Small intestine (tissue), 7 donors: ENCODE data around the gene LIPC. TPM values are rescaled to one million over a fixed set of nuclear protein-coding genes. Genes with fewer than 3 reads are reported as not detected.

Experiments
- DNase-seq, 2 donors: peaks; one replicate each; pipeline versions ENCODE4 v3.0.0 to v3.0.0-alpha.2; 2013
- FAIRE-seq: peaks from 2 replicates; lab custom pipeline; 2012; peaks lifted over from hg19 to GRCh38; lab: Jason Lieb, UNC
- H3K27ac ChIP-seq, 3 donors: one replicate each; pipeline ENCODE4 v1.5.1; 2013; ENCODE audit warnings: low read length in 2 of 3, mild to moderate bottlenecking in 2 of 3, control low read depth in 1 of 3, inconsistent platforms in 1 of 3, low read depth in 1 of 3, moderate library complexity in 1 of 3
- H3K27me3 ChIP-seq, 3 donors: one replicate each; pipeline ENCODE4 v1.6.1; 2013; ENCODE audit warnings: low read length in 3 of 3, inconsistent platforms in 1 of 3; ENCODE audit not compliant: control insufficient read depth in 3 of 3, insufficient read depth in 3 of 3
- H3K36me3 ChIP-seq, 3 donors: one replicate each; pipeline ENCODE4 v1.6.1; 2013; ENCODE audit warnings: low read length in 3 of 3, inconsistent platforms in 1 of 3, low read depth in 1 of 3, mild to moderate bottlenecking in 1 of 3, moderate library complexity in 1 of 3; ENCODE audit not compliant: control insufficient read depth in 3 of 3, insufficient read depth in 2 of 3
- H3K4me1 ChIP-seq, 3 donors: one replicate each; pipeline ENCODE4 v1.6.1; 2013; ENCODE audit warnings: low read length in 2 of 3, inconsistent platforms in 1 of 3, low read depth in 1 of 3, mild to moderate bottlenecking in 1 of 3, moderate library complexity in 1 of 3; ENCODE audit not compliant: control insufficient read depth in 3 of 3, insufficient read depth in 2 of 3
- H3K4me3 ChIP-seq, 3 donors: one replicate each; pipeline ENCODE4 v1.5.1; 2013; ENCODE audit warnings: low read length in 3 of 3, control low read depth in 1 of 3, inconsistent platforms in 1 of 3, low read depth in 1 of 3, mild to moderate bottlenecking in 1 of 3, moderate library complexity in 1 of 3
- H3K9me3 ChIP-seq, 2 donors: one replicate each; pipeline ENCODE4 v1.6.1; 2013; ENCODE audit warnings: low read depth in 1 of 2, low read length in 1 of 2; ENCODE audit not compliant: control insufficient read depth in 2 of 2, insufficient read depth in 1 of 2
- WGBS, 3 donors: extraction: QIAGEN DNeasy Blood & Tissue Kit; methylation state at CpG; one replicate each; pipeline ENCODE4 v1.1.7; 2013; 5-methylcytosine and 5-hydroxymethylcytosine counted together
- polyA plus RNA-seq, 4 donors: library from polyadenylated mRNA; stranded (reverse) in 3 of 4; unstranded in 1 of 4; fragments of 200-250 nt in 3 of 4; fragments of 120-200 nt in 1 of 4; gene quantifications; one replicate each; pipeline versions ENCODE4 v1.2.1 to v1.2.3, GENCODE V29; 2013
- donor health status: healthy with polysubstance abuse.
- donor health status: control.
- donor health status: control.
- donor health status: Bipolar disorder and iron deficiency.
- donor health status: healthy.

The LIPC gene
- polyA plus RNA-seq, 4 donors = 0.07 to 2.0 (median 1.2) TPM

DNA sequence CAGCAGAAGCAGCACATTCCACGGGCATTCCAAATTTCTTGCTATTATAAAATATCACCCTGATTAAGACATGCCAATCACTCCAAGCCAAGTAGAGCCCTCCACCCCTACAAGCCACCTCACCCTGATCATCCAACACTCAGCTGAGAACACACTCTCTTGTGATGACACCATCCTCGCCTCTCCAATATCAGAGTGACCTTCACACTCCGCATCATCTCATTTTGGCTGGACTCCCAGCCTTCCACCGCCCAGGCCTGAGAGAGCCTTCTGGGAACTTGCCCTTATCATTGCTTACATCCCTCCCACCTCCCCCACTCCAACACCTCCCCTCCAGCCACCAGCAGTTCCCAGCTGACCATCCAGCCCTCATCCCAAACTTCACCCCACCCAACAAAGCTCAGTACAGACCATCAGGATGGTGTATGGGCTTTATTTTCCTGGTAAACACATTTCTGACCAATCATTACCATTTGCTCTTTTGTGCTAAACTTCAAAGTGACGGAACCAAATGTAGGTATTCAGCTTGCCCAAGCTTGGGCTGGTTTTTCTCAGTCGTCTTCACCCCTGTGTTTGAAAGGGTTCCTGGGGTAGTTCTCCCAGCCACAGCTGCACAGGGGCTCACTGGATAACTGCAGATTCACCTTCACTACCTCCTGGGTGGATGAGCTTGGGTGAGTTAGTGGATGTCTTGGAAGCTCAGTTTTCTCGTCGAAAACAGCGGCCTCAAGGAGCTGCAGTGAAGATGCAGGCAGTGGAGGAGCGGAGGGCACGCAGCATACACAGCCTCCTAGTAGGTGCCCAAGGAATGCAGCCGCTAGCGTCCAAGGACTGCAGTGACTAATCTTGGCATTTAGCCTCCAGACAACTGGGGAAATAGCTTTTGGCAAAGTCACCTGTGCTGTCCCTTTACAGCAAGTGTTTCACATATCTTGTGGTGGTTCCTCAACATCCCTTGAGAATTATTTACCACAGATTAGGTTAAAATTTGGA, 115.1 kb downstream of the LIPC start:
- 59 to 77% (median 59%) methylated on average over 13 of the region's 13 CpGs for WGBS, 3 donors

DNA sequence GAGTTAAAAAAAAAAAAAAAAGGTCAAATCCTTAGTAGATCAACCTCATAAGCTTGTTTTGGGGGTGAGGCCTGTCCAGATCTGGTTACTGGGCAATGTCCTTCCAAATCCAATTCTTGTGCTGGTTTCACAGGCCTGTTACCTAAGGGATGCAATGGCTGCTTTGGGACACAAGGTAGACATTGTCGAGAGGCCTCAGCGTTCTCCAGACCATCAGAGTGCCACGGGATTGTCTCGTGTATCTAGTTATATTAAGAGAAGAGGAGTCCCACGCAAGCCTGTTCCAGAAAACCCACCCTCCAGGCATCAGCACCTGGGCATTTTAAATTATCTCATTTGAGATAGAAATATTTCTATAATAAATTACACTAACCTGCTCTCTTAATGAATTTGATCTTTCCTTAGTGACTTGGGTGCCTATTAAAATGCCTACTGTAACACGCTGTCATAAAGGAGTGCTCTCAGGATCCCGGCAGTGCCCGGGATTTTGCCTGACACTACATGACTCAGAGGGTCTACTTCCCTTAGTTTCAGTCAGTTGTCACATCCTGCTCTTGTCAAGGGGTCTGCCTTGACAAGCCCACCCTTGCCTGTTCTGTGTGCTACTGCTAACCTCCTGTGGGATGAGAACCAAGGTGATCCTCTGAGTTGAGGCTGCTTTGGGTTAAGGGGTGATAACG, 116.0 kb downstream of the LIPC start:
- no peak for FAIRE-seq

More for the DNA sequence above, 115.1 kb downstream of the LIPC start:
- Histone ChIP-seq H3K27me3 (no peaks in the 10 kb centered on the region), H3K4me3 (no peak overlapping the region), H3K27ac (no peak overlapping the region), H3K9me3 (no peaks in the 10 kb centered on the region), H3K4me1 (peaks cover 0 to 7% (median 5%) of the 10 kb centered on the region in 3 donors), H3K36me3 (no peaks in the 10 kb centered on the region)
- FAIRE-seq (no peak), DNase-seq (peak in 1 of 2 donors; percentile 69)

DNA sequence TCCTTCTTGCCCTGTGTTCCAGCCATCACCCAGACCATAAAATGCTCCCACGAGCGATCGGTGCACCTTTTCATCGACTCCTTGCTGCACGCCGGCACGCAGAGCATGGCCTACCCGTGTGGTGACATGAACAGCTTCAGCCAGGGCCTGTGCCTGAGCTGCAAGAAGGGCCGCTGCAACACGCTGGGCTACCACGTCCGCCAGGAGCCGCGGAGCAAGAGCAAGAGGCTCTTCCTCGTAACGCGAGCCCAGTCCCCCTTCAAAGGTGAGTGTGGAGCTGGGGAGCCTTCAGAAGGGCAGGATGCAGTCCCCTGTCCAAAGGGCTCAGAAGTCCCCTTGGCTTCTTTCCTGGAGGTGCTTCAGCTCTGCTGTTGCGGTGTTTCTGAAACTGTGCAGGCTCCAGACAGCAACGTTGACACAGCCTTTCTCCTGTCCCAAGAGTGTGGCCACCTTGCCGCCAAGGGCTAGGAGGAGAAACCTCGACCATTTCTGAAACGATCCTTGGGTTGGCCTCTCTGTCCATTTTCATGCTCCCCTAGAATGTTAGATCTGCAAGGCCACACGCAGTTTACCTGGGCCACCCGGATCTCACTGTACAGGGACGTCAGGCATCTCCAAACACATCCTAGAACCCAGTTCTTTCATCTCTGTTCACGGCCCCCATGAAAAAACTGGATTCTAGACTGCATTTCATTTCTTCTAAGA, 116.7 kb downstream of the LIPC start:
- no peaks in the 10 kb centered on the region for H3K9me3 ChIP-seq
- H3K36me3 ChIP-seq = no peaks in the 10 kb centered on the region
- FAIRE-seq = no peak
- H3K27me3 ChIP-seq = no peaks in the 10 kb centered on the region
- no peak overlapping the region for H3K27ac ChIP-seq
- no peak for DNase-seq
- H3K4me1 ChIP-seq = peaks cover 2 to 13% (median 12%) of the 10 kb centered on the region in 3 donors
- no peak overlapping the region for H3K4me3 ChIP-seq
- 90 to 94% (median 91%) methylated on average over 26 of the region's 26 CpGs for WGBS, 3 donors

More for the DNA sequence above, 116.0 kb downstream of the LIPC start:
- H3K4me1 ChIP-seq = peaks cover 2 to 13% (median 12%) of the 10 kb centered on the region in 3 donors
- no peaks in the 10 kb centered on the region for H3K9me3 ChIP-seq
- no peak for DNase-seq
- no peaks in the 10 kb centered on the region for H3K27me3 ChIP-seq
- no peak overlapping the region for H3K4me3 ChIP-seq
- 92 to 97% (median 93%) methylated on average over 9 of the region's 9 CpGs for WGBS, 3 donors
- no peak overlapping the region for H3K27ac ChIP-seq
- no peaks in the 10 kb centered on the region for H3K36me3 ChIP-seq

DNA sequence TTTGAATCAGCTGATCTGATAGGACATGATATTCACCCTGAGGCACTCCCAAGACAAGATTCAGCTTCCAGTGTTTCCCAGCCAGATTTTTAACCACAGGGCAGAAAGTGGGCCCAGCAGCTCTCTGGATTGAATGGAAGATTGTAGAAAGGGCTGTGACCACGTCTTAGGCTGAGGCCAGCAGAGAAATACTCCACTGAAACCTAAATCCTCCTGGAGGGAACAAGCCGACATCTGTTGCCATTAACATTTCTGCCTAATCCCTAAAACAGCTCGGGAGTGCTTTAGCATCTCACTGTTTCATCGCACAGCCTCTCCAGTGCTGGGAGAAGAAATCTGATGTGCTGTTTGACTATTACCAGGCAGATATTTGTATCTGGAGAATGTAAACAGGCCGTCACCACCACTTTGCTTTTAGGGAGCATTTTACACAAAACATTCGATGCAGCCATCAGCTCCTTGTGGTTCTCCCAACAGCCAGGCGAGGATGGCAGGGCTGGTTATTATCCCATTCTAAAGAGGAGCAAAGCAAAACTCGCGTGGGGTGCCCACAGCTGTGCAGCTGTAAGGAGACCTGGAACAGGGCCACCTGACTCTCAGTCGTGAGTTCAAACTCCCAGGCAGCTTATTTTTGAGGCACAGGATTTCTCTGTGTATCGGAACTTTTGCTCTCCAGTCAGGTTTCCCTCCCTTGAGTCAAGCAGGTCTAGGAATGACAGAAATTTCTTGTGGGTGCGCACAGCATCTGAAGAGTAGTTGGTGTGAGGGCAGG, 117.4 kb downstream of the LIPC start:
- H3K27me3 ChIP-seq = no peaks in the 10 kb centered on the region
- 73 to 88% (median 84%) methylated on average over 12 of the region's 12 CpGs for WGBS, 3 donors
- H3K4me1 ChIP-seq = peaks cover 2 to 13% (median 12%) of the 10 kb centered on the region in 3 donors
- no peak overlapping the region for H3K27ac ChIP-seq
- H3K4me3 ChIP-seq = no peak overlapping the region
- FAIRE-seq = no peak
- no peak for DNase-seq
- H3K36me3 ChIP-seq = no peaks in the 10 kb centered on the region
- H3K9me3 ChIP-seq = no peaks in the 10 kb centered on the region

DNA sequence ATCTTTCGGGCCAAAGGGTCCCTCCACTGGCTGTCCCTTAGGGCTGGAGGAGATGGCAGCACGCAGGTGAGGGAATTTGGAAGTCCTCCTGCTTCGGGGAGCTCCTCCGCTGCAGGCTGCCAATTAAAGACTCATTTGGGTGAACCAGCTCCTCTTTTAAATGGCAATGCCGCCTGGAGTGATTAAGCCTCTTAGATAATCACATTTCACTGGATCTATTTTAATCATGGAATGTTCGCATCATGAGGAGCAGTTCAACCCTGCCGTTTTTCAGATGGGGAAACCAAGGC, 117.9 kb downstream of the LIPC start:
- H3K36me3 ChIP-seq = no peaks in the 10 kb centered on the region
- no peak for FAIRE-seq
- no peak for DNase-seq
- no peaks in the 10 kb centered on the region for H3K9me3 ChIP-seq
- WGBS, 3 donors = 91 to 93% (median 92%) methylated on average over 7 of the region's 7 CpGs
- H3K4me3 ChIP-seq = no peak overlapping the region
- H3K27ac ChIP-seq = no peak overlapping the region
- H3K4me1 ChIP-seq = peaks cover 2 to 13% (median 12%) of the 10 kb centered on the region in 3 donors
- no peaks in the 10 kb centered on the region for H3K27me3 ChIP-seq

DNA sequence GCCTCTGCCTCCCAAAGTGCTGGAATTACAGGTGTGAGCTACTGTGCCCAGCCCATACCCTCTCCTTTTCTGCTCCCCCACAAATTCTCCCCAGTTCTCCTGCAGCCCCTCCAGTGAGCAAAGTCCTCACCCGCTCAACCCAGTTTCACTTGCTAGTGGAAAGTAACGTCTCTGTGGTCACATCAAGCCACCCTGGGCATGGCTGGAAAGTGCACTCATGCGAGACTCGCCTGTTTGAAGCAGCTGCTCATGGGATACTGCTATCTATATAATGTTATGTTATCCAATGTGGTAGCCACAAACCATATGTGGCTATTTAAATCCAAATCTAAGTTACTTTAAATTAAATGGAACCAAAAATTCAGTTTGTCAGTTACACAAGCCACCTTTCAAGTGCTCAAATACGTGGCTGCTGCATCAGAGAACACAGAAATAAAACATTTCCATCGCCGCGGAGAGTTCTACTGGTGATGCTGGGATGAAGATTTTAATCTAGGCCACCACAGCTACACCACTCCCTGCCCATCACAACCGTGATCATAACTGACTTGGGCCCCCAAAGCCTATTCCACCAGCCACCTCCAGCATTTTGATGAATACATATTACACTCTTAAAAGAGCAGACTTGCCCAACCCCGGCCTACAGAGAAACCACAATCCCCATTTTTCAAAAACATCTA, 119.4 kb downstream of the LIPC start:
- no peak overlapping the region for H3K4me3 ChIP-seq
- no peaks in the 10 kb centered on the region for H3K9me3 ChIP-seq
- FAIRE-seq (no peak), DNase-seq (no peak)
- H3K27ac ChIP-seq = peak overlapping the region in 1 of 3 donors; percentile 72
- H3K4me1 ChIP-seq = peaks cover 2 to 13% (median 10%) of the 10 kb centered on the region in 3 donors
- no peaks in the 10 kb centered on the region for H3K36me3 ChIP-seq
- 74 to 83% (median 79%) methylated on average over 10 of the region's 10 CpGs for WGBS, 3 donors
- no peaks in the 10 kb centered on the region for H3K27me3 ChIP-seq

DNA sequence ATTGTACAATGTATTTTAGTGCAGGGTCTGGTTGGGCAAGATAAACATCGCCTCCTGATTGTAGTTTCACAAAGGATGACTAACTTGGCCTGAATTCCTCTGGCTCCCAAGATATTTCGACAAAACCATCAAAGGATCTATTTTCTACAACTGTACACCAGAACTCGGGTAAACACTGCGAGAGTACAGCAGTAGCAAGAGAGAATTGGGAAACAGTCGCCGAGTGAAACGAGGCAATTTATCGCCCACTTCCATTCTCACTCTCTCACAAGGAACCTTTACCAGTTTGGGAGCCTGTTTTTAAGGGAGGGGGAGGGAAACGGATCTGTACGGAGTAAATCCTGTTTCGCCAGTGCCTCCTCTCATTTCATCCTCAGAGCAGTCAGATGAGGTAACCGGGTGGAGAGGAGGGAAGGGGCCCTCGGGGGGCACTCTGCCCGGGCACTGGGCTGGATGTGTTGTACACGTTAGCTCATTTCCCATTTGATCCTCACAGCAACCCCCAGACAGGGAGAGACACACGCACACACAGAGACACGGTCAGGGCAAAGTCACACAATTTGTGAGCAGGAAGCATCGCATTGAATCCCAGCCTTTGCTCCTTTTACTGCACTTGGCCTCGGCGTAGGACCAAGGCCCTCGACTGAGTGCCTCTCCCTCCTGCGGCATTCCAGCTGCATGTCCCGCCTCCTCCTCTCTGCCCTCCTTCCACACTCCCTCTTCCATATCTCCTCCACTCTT, 120.1 kb downstream of the LIPC start:
- 29 to 40% (median 30%) methylated on average over 23 of the region's 23 CpGs for WGBS, 3 donors
- Histone ChIP-seq H3K4me1 (peaks cover 2 to 13% (median 5%) of the 10 kb centered on the region in 3 donors), H3K27ac (peak overlapping the region; percentile 38 to 79 (median 72)), H3K36me3 (no peaks in the 10 kb centered on the region), H3K9me3 (no peaks in the 10 kb centered on the region), H3K27me3 (no peaks in the 10 kb centered on the region), H3K4me3 (no peak overlapping the region)
- peak; percentile 87 to 95 for DNase-seq
- FAIRE-seq = no peak
